K562 treated with DMSO at 1 percent for 48 hours (cell line): ENCODE measurements around the gene WDR46. TPM values are rescaled to one million over a fixed set of nuclear protein-coding genes. Genes with fewer than 3 reads are reported as not detected.

Source experiments
- total RNA-seq: library from RNA; unstranded; fragments of 300-600 nt; gene quantifications from 2 replicates; pipeline ENCODE4 v1.2.3, GENCODE V29; 2022; ENCODE audit warnings: low replicate concordance; ENCODE audit errors: extremely low read depth

Gene WDR46, protein sequence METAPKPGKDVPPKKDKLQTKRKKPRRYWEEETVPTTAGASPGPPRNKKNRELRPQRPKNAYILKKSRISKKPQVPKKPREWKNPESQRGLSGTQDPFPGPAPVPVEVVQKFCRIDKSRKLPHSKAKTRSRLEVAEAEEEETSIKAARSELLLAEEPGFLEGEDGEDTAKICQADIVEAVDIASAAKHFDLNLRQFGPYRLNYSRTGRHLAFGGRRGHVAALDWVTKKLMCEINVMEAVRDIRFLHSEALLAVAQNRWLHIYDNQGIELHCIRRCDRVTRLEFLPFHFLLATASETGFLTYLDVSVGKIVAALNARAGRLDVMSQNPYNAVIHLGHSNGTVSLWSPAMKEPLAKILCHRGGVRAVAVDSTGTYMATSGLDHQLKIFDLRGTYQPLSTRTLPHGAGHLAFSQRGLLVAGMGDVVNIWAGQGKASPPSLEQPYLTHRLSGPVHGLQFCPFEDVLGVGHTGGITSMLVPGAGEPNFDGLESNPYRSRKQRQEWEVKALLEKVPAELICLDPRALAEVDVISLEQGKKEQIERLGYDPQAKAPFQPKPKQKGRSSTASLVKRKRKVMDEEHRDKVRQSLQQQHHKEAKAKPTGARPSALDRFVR
- total RNA-seq: not detected in 2 replicates

DNA sequence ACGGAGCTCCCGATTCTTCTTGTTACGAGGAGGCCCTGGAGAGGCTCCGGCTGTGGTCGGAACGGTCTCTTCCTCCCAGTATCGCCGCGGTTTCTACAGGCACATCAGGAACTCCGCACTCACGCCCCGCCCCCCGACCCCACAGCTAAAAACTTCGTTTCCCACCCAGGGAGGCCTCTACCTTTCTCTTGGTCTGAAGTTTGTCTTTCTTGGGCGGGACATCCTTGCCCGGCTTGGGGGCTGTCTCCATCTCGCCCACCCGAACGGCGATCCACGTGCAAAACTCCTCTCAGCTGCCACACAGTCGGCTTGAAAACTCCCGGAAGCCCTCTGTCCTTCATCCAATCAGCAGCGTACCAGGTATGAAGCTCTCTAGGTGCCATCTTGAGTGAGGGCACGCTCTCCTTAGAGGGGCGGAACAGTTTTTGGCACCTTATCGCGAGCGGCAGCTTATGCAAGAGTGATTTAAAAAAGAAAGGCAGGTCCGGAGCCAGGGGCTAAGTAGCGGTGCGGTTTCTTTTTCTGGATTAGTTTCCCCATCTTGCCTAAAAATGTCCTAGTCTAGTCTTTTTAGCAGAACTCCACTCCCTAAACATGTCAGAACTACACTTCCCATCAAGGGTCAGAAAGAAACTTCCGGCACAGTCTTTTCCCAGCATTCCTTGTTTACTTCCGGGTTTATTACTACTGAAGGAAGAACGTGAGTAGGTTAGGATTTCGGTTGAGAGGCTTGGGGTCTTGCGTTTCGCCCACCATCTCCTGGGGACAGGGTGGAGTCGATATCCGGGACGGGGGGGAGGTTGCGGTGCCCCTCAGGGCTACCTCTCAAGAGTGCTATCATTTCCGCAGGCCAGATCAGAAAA, at the start of gene WDR46, which contains the start of gene PFDN6:
TSS of gene WDR46 (minus strand) at position 319 of the 863 bp plus-strand sequence. CDS start at position 250, 69 bp downstream.
TSS of gene PFDN6 (plus strand) at position 681 of the 863 bp plus-strand sequence. CDS start 256 bp downstream, outside the sequence.

DNA sequence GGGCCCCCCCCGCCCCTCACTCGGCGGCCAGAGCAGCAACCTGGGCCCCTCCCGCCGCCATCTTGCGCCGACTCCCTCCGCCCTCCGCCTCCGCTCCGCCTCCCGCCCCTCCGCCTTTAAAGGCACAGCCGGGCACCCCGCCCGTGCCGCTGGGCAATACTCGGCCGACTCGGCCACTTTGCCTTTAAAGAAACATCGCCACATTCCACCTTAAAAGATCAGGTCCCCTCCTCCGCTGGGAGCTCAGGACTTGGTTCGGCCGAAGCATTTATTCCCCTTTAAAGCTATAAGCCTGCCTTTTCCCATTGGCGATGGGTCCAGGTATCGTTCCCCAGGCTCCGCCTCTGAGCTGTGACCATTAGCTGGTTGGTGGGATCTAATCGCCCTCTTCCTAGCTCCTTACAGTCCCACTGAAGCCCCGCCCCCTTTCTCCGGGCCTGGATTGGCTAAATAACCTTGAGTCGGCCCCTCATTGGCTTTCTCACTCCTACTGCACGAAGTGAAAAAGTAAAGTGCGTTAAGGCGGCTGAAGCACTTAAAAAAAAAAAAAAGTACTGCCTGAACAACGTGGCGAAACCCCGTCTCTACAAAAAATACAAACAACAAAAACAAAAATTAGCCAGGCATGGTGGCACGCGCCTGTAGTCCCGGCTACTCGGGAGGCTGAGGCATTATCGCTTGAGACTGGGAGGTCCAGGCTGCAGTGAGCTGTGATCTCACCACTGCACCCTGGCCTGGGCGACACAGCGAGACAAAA, 28.8 kb upstream of the WDR46 start, which contains the start of gene ZBTB22:
TSS of gene ZBTB22 (minus strand) at position 76 of the 757 bp plus-strand sequence. CDS start 828 bp downstream, outside the sequence.

DNA sequence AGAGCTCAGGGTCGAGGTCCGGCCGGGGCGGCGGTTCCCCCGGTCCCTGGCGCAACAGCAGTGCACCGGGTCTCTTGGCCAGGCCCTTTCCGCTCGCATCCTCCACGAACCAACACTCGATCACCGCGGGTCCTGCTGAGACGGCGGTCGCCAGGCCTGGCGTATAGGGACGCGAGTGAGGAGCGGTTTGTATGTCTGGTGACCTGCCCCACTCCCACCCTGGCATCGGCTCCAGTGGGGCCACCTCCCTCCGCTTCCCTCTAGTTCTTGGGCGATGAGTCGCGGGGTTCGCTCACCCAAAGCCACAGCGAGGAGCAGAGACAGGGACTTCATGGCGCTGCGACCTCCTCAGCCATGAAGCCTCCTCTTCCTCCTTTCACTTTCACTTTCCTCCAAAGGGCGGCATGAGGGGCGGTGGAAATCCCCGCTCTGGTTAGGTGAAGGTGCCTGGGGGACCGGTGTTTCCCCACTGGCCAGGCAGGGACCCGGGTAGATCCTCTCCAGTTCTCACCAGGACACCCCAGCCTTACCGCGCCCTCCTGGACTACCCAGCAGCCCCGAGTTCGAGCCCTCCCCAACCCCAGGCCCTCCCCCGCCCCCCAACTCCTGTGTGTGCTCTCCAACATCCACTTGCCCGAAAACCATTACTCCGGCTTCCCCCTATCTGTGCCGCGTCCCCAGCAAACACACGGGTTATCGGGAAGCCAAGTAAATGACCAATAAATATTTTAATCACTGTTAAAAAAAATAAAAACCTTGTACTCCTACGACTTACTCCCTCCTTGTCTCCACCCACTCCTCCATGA, 24.9 kb upstream of the WDR46 start, which contains the start of gene TAPBP:
TSS of gene TAPBP (minus strand) at position 370 of the 806 bp plus-strand sequence. CDS start at position 333, 37 bp downstream.

DNA sequence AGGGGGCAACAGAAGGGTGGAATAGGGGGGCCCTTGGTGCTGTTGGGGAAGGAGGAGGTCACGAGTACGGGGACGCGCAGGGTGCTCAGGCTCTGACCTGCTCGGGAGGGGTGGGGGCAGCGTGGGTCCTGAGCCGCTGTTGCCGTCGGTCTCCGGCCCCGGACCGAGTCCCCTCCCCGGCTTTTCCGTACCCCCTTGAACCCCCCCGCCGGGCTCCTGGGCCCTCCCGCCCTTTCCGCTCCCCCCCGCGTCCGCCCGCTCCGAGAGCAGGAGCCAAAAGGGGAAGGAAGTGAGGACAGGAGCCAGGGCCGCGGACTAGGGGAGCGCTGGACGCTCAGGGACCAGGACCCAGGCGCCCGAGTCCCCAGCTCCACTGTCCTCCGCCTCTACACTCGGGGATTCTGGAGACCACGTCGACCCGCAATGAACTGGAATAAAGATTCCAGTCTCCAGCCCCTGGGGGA, 9.8 kb upstream of the WDR46 start, which contains the start of gene RGL2:
TSS of gene RGL2 (minus strand) at position 170 of the 464 bp plus-strand sequence. CDS start 332 bp downstream, outside the sequence.

DNA sequence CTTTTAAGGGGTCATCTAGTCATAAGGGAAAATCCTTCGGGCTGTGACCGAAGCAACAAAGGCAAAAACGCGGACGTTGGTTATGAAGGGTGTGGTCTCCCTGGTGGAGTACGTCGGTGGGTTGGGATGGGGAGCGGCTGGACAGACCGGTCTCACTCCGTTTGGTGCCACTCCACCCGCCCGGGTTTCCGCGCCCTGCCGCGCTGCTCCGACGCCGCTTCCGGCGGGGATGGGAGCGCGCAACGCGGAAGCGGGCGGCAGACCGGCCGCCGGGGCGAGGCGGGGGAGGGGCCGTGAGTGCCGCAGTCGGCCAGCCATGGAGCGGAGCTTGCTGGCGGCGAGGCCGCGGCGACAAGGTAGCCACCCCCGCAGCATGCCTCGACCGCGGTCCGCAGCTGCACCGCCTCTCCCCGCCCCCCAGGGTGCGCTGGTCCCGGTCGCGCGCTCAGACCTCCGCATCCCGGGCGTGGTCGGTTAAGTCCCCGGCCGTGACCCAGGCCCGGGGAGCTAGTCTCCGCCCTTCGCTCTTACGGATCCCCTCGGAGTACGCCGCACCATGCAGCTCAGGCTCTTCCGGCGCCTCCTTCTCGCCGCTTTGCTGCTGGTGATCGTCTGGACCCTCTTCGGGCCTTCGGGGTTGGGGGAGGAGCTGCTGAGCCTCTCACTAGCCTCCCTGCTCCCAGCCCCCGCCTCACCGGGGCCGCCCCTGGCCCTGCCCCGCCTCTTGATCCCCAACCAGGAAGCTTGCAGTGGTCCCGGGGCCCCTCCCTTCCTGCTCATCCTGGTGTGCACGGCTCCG, 12.0 kb downstream of the WDR46 start, which contains the start of gene B3GALT4:
TSS of gene B3GALT4 (plus strand) at position 260 of the 799 bp plus-strand sequence. CDS start at position 557, 297 bp downstream.

DNA sequence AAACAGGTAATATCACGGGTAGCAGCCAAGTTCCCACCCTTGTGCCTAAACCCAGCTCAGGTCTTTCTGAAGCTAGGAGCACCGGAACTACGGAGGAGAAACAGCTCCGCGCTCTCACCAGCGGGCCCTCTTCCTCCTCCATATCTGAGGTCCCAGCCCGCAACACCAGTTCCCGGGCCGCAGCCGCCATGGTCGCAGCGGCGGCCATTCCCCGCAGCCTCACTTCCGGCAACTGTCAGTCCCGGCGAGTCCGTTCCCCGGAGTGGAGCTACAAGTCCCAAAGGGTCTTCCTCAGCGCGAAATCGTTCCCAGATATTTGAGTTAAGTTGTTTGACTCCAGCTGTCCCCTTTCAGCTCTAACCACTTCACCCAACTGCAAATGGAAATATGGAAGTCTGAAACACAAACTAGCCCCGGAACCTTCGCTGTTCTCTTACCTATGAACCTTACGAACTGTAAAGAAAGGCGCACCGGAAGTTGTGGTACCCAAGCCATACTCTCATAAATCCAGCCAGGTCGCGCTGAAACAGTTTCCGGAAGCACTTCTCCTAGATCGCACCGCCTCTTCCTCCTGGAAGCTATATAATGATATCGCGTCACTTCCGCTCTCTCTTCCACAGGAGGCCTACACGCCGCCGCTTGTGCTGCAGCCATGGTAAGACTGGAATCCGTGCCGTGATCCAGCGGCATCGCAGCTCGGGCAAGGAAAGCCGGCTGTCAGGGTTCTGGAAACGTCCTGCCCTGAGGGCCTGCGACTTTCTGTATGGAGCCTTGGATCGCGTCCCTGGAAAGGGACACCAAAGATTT, 17.4 kb downstream of the WDR46 start, which contains the start of the genes RPS18 and VPS52:
TSS of gene RPS18 (plus strand) at position 608 of the 807 bp plus-strand sequence. CDS start at position 653, 45 bp downstream.
TSS of gene VPS52 (minus strand) at position 409 of the 807 bp plus-strand sequence. CDS start at position 208, 201 bp downstream.

Other genes with a start within 250 kb of the WDR46 start
- not detected in 2 replicates for gene HLA-DPA1, start 215.6 kb downstream of the WDR46 start, total RNA-seq
- not detected in 2 replicates for gene HLA-DPB1, start 213.2 kb downstream of the WDR46 start, total RNA-seq
- not detected in 2 replicates for gene COL11A2, start 96.8 kb downstream of the WDR46 start, total RNA-seq
- gene RXRB, start 88.6 kb downstream of the WDR46 start, total RNA-seq: not detected in 2 replicates
- 245 TPM in 1 of 2 replicates, not detected in the other for gene SLC39A7, start 88.4 kb downstream of the WDR46 start, total RNA-seq
- not detected in 2 replicates for gene HSD17B8, start 84.6 kb downstream of the WDR46 start, total RNA-seq
- gene RING1, start 80.7 kb downstream of the WDR46 start, total RNA-seq: not detected in 2 replicates
- not detected in 2 replicates for gene VPS52, start 17.4 kb downstream of the WDR46 start, total RNA-seq
- 6,916 and 8,608 TPM in 2 replicates for gene RPS18, start 17.2 kb downstream of the WDR46 start, total RNA-seq
- gene B3GALT4, start 12.1 kb downstream of the WDR46 start, total RNA-seq: not detected in 2 replicates
- not detected in 2 replicates for gene PFDN6, start 362 bp upstream of the WDR46 start, total RNA-seq
- 141 TPM in 1 of 2 replicates, not detected in the other for gene RGL2, start 9.7 kb upstream of the WDR46 start, total RNA-seq
- 231 TPM in 1 of 2 replicates, not detected in the other for gene TAPBP, start 24.8 kb upstream of the WDR46 start, total RNA-seq
- gene ZBTB22, start 28.5 kb upstream of the WDR46 start, total RNA-seq: not detected in 2 replicates
- gene DAXX, start 33.7 kb upstream of the WDR46 start, total RNA-seq: not detected in 2 replicates
- not detected in 2 replicates for gene KIFC1, start 102.6 kb upstream of the WDR46 start, total RNA-seq
- gene PHF1, start 121.8 kb upstream of the WDR46 start, total RNA-seq: not detected in 2 replicates
- not detected in 2 replicates for gene CUTA, start 128.9 kb upstream of the WDR46 start, total RNA-seq
- gene SYNGAP1, start 130.8 kb upstream of the WDR46 start, total RNA-seq: not detected in 2 replicates
- not detected in 2 replicates for gene ZBTB9, start 165.3 kb upstream of the WDR46 start, total RNA-seq